Measurements from ENCODE around the gene COPG1. TPM values are rescaled to one million over a fixed set of nuclear protein-coding genes. Genes with fewer than 3 reads are reported as not detected.

Gene COPG1
- total RNA-seq, 1 experiment from 2014 or later: 157 TPM

DNA sequence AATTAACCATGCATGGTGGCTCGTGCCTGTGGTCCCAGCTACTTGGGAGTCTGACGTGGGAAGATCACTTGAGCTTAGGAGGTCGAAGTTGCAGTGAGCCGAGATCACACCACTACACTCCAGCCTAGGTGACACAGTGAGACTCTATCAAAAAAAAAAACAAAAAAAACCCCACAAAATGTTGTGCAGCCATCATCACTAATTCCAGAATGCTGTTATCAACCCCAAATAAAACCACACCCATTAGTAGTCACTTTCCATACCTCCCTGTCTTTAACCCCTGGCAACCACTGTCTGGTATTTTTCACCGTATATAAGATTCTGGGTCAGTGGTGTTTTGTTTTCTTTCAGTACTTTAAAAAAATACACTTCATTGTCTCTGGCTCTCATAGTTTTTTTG is 45.9 kb downstream of the COPG1 start:
- intact Hi-C loops (cut with micrococcal nuclease; ENCODE audit: unreplicated experiment): no loop called here
- H3K9me3 ChIP-seq (ENCODE audit: low read depth, low read length, poor library complexity, severe bottlenecking): no peaks in the 10 kb centered on the region
- peaks cover 3% of the 10 kb centered on the region for H3K4me1 ChIP-seq (ENCODE audit: insufficient read depth, low read length, poor library complexity, severe bottlenecking)
- ChIA-PET POLR2A (ENCODE audit: low non-redundant PET) (no interaction called here), CTCF (no interaction called here)
- no peak overlapping the region for H3K27ac ChIP-seq (ENCODE audit: low read depth, low read length, poor library complexity, severe bottlenecking)
- TF ChIP-seq, protein P1, sequence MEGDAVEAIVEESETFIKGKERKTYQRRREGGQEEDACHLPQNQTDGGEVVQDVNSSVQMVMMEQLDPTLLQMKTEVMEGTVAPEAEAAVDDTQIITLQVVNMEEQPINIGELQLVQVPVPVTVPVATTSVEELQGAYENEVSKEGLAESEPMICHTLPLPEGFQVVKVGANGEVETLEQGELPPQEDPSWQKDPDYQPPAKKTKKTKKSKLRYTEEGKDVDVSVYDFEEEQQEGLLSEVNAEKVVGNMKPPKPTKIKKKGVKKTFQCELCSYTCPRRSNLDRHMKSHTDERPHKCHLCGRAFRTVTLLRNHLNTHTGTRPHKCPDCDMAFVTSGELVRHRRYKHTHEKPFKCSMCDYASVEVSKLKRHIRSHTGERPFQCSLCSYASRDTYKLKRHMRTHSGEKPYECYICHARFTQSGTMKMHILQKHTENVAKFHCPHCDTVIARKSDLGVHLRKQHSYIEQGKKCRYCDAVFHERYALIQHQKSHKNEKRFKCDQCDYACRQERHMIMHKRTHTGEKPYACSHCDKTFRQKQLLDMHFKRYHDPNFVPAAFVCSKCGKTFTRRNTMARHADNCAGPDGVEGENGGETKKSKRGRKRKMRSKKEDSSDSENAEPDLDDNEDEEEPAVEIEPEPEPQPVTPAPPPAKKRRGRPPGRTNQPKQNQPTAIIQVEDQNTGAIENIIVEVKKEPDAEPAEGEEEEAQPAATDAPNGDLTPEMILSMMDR (conservative IDR thresholded peaks at IDR 0.05; ENCODE audit: low read depth, low read length): no peak
- no peak for TF ChIP-seq EZH2 (IDR thresholded peaks at IDR 0.05; ENCODE audit: borderline replicate concordance, low read depth, low read length, poor library complexity, severe bottlenecking)
- DNase-seq (ENCODE audit: low spot score): no peak
- peaks cover 34% of the 10 kb centered on the region for H3K36me3 ChIP-seq (ENCODE audit: insufficient read depth, low read length, poor library complexity, severe bottlenecking)
- no peaks in the 10 kb centered on the region for H3K27me3 ChIP-seq (replicated peaks; ENCODE audit: insufficient read depth, low read depth, low read length, poor library complexity)
- no peak overlapping the region for H3K4me3 ChIP-seq (ENCODE audit: low read depth, low read length, poor library complexity, severe bottlenecking)
- BruUV-seq (replicated peaks): no TSS peak

DNA sequence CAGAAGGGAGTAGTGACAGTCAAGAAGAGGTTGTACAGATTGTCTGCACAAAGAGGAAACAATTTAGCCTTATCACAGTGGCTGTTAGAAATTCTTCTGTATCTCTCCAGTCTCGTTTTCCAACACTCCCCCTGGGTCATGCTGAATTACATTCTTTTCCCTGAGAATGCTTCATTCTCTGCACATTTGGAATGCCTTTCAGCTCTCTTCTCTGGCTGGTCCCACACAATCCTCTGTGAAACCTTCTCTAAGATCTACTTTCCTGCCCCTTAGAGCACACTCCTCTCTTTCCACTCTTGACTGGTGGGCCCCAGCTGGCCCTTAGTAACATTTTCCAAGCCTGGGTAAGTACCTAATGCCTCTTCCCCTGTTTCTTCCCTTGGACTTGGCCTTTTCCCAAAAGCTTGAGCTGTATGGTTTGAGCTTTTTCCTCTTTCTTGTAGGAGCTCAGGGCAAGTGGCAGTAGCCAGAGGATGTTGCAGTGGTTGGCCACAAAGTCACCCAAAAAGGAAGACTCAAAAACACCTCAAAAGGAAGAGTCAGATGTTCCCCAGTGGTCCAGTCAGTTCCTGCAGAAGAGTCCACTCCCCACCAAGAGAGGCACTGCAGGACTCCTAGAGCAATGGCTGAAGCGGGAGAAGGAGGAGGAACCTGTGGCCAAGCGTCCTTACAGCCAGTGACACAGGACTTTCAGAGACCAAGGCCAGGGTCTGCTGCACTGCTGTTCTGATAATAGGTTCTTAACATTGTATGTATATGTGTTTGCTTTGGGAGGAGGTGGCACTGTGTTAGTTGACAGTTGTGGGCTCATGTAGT is 54.9 kb downstream of the COPG1 start:
- no peak for DNase-seq (ENCODE audit: low spot score)
- ChIA-PET POLR2A (ENCODE audit: low non-redundant PET) (no interaction called here), CTCF (no interaction called here)
- Histone ChIP-seq H3K4me3 (ENCODE audit: low read depth, low read length, poor library complexity, severe bottlenecking) (no peak overlapping the region), H3K9me3 (ENCODE audit: low read depth, low read length, poor library complexity, severe bottlenecking) (no peaks in the 10 kb centered on the region), H3K36me3 (ENCODE audit: insufficient read depth, low read length, poor library complexity, severe bottlenecking) (peaks cover 7% of the 10 kb centered on the region), H3K27ac (ENCODE audit: low read depth, low read length, poor library complexity, severe bottlenecking) (peak overlapping the region; percentile 23), H3K4me1 (ENCODE audit: insufficient read depth, low read length, poor library complexity, severe bottlenecking) (peaks cover 13% of the 10 kb centered on the region), H3K27me3 (replicated peaks; ENCODE audit: insufficient read depth, low read depth, low read length, poor library complexity) (no peaks in the 10 kb centered on the region)
- no peak for TF ChIP-seq EZH2 (IDR thresholded peaks at IDR 0.05; ENCODE audit: borderline replicate concordance, low read depth, low read length, poor library complexity, severe bottlenecking)
- TF ChIP-seq, protein P1 (conservative IDR thresholded peaks at IDR 0.05; ENCODE audit: low read depth, low read length): no peak
- BruUV-seq (replicated peaks): no TSS peak
- intact Hi-C loops (cut with micrococcal nuclease; ENCODE audit: unreplicated experiment): no loop called here

DNA sequence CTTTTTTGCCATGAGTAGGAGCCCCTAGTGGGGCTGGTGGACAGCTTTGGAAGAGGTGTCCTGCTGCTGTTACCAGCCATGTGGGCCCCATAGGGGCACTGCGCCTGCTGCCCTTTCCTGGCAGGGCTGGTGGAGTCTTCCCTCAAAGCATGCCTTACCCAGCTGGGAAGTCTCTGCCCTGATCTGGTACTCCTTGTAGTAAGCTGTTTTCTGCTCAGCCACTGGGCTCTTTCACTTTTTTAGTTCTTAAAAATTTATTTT is 55.5 kb downstream of the COPG1 start:
- no peaks in the 10 kb centered on the region for H3K9me3 ChIP-seq (ENCODE audit: low read depth, low read length, poor library complexity, severe bottlenecking)
- POLR2A ChIA-PET (ENCODE audit: low non-redundant PET): no interaction called here
- peaks cover 7% of the 10 kb centered on the region for H3K36me3 ChIP-seq (ENCODE audit: insufficient read depth, low read length, poor library complexity, severe bottlenecking)
- H3K4me1 ChIP-seq (ENCODE audit: insufficient read depth, low read length, poor library complexity, severe bottlenecking): peaks cover 13% of the 10 kb centered on the region
- DNase-seq (ENCODE audit: low spot score): no peak
- no peak overlapping the region for H3K4me3 ChIP-seq (ENCODE audit: low read depth, low read length, poor library complexity, severe bottlenecking)
- TF ChIP-seq, protein P1 (conservative IDR thresholded peaks at IDR 0.05; ENCODE audit: low read depth, low read length): no peak
- no peak for TF ChIP-seq EZH2 (IDR thresholded peaks at IDR 0.05; ENCODE audit: borderline replicate concordance, low read depth, low read length, poor library complexity, severe bottlenecking)
- no peaks in the 10 kb centered on the region for H3K27me3 ChIP-seq (replicated peaks; ENCODE audit: insufficient read depth, low read depth, low read length, poor library complexity)
- CTCF ChIA-PET: no interaction called here
- H3K27ac ChIP-seq (ENCODE audit: low read depth, low read length, poor library complexity, severe bottlenecking): peak overlapping the region; percentile 23
- BruUV-seq (replicated peaks): no TSS peak
- intact Hi-C loops (cut with micrococcal nuclease; ENCODE audit: unreplicated experiment): no loop called here
